Testis (tissue), 3 donors: Measurements from ENCODE around the gene SLC25A25. TPM values are rescaled to one million over a fixed set of nuclear protein-coding genes. Genes with fewer than 3 reads are reported as not detected.

Source experiments
- DNase-seq: peaks from one replicate; pipeline ENCODE4 v3.0.0-alpha.2; 2019
- H3K27ac ChIP-seq, 2 donors: fragments of 200-600 bp; sonication (generic); one replicate each; pipeline ENCODE4 v1.5.1; 2019
- H3K27me3 ChIP-seq: fragments of 200-600 bp; sonication (generic); one replicate; pipeline ENCODE4 v1.5.1; 2019
- H3K36me3 ChIP-seq: fragments of 200-600 bp; sonication (generic); one replicate; pipeline ENCODE4 v1.5.1; 2017; ENCODE audit warnings: low read depth; ENCODE audit errors: missing control alignments
- H3K4me1 ChIP-seq: fragments of 200-600 bp; sonication (generic); one replicate; pipeline ENCODE4 v1.5.1; 2019
- H3K4me3 ChIP-seq, 2 donors: fragments of 200-600 bp; sonication (generic); one replicate each; pipeline ENCODE4 v1.5.1; 2017 to 2019
- H3K9me3 ChIP-seq: fragments of 200-600 bp; sonication (generic); one replicate; pipeline ENCODE4 v1.5.1; 2017
- POLR2A ChIP-seq: fragments of 450-650 bp; IDR thresholded peaks from one replicate; pipeline ENCODE4 v1.6.1; 2017; ENCODE audit warnings: antibody characterized with exemption, mild to moderate bottlenecking, moderate library complexity
- WGBS, 2 donors: methylation state at CpG; one replicate each; pipeline ENCODE4 v1.1.5; 2018; 5-methylcytosine and 5-hydroxymethylcytosine counted together
- intact Hi-C: fragments of 100-400 bp; cut with DNase I; formaldehyde crosslinking; loops from one replicate; pipeline ENCODE4 v1.15.1; 2023; ENCODE audit warnings: low total_unique reads
- polyA plus RNA-seq: library from polyadenylated mRNA; stranded (reverse); fragments of 350-450 nt; fragmentation: Illumina TruSeq; extraction: RNeasy Lipid Tissue Mini Kit (QIAGEN cat#74804); gene quantifications from one replicate; pipeline ENCODE4 v1.2.3, GENCODE V29; 2014; ENCODE audit warnings: low read depth, low replicate concordance; ENCODE audit not compliant: insufficient read depth
- total RNA-seq, 2 donors: library from RNA; depleted of rRNA; stranded (reverse); fragments of >200 nt; gene quantifications; one replicate each; pipeline ENCODE4 v1.2.3, GENCODE V29; 2016
- TF ChIP-seq, protein P1 (sequence below), 3 experiments: fragments of 450-650 bp in 2 of 3; fragments of 200-600 bp in 1 of 3; sonication (generic) in 1 of 3; IDR thresholded peaks; one replicate each; pipeline ENCODE4 v1.5.1; 2016 to 2019; ENCODE audit warnings: antibody characterized with exemption in 3 of 3, mild to moderate bottlenecking in 2 of 3, moderate library complexity in 1 of 3

SLC25A25 gene
- total and polyA plus RNA-seq, 3 donors from 2014 or later = 15.0 to 21.1 (median 19.1) TPM

- H3K4me3 ChIP-seq = no peak overlapping the region
- H3K27me3 ChIP-seq = no peaks in the 10 kb centered on the region
- H3K27ac ChIP-seq = peak overlapping the region in 1 of 2 donors; percentile 92
- no peak for DNase-seq
- TF ChIP-seq, protein P1, sequence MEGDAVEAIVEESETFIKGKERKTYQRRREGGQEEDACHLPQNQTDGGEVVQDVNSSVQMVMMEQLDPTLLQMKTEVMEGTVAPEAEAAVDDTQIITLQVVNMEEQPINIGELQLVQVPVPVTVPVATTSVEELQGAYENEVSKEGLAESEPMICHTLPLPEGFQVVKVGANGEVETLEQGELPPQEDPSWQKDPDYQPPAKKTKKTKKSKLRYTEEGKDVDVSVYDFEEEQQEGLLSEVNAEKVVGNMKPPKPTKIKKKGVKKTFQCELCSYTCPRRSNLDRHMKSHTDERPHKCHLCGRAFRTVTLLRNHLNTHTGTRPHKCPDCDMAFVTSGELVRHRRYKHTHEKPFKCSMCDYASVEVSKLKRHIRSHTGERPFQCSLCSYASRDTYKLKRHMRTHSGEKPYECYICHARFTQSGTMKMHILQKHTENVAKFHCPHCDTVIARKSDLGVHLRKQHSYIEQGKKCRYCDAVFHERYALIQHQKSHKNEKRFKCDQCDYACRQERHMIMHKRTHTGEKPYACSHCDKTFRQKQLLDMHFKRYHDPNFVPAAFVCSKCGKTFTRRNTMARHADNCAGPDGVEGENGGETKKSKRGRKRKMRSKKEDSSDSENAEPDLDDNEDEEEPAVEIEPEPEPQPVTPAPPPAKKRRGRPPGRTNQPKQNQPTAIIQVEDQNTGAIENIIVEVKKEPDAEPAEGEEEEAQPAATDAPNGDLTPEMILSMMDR (IDR thresholded peaks at IDR 0.05) = no peak
- no peak for TF ChIP-seq POLR2A
- no peaks in the 10 kb centered on the region for H3K36me3 ChIP-seq
- H3K4me1 ChIP-seq = peaks cover 76% of the 10 kb centered on the region
- intact Hi-C loops = no loop called here
- 80 to 81% methylated on average over 19 of the region's 19 CpGs for WGBS, 2 donors
- no peaks in the 10 kb centered on the region for H3K9me3 ChIP-seq
Observed at GRCh38 chr9:128096616-128097536, 28.8 kb downstream of the SLC25A25 start.

DNA sequence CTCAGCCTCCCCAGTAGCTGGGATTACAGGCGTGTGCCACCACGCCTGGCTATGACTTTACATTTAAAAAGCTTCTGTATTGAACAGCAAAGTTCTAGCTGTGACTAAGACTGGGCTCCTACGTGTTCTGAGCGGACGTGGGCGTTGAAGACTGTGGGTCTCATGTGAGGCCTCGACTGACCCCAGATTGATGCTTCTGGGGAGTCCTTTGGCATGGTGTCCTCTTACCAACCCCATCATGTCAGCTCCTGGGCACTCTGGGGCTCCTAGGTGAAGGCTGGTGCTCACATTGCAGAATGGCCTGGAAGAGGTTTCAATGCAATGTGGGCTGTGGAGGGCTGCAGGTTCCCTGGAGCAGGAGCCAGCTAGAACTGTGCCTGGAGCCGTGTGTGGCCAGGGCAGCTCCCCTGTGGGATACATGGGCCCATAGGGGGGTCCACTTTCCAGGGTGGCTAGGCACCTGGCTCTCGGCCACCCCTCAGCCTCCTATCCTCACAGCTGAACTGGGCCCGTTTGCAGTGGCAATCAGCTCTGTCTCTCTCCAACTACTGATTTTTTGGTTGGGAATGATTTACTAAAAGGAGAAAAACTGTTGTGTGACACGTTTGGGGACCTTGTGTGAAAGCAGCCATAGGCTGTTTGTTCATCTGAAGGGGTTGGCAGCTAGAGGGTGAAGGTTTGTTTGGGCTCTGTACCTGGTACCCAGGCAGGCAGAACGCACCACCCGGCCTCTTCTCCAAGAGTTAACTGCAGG is 29.7 kb downstream of the SLC25A25 start:
- Histone ChIP-seq H3K36me3 (no peaks in the 10 kb centered on the region), H3K27me3 (no peaks in the 10 kb centered on the region), H3K9me3 (no peaks in the 10 kb centered on the region), H3K27ac (peak overlapping the region; percentile 88 to 92), H3K4me1 (peaks cover 72% of the 10 kb centered on the region), H3K4me3 (peak overlapping the region in 1 of 2 donors; percentile 64)
- 60% methylated on average over 9 to 13 of the region's 13 CpGs for WGBS, 2 donors
- intact Hi-C loops = no loop called here
- TF ChIP-seq POLR2A = no peak
- DNase-seq = no peak

DNA sequence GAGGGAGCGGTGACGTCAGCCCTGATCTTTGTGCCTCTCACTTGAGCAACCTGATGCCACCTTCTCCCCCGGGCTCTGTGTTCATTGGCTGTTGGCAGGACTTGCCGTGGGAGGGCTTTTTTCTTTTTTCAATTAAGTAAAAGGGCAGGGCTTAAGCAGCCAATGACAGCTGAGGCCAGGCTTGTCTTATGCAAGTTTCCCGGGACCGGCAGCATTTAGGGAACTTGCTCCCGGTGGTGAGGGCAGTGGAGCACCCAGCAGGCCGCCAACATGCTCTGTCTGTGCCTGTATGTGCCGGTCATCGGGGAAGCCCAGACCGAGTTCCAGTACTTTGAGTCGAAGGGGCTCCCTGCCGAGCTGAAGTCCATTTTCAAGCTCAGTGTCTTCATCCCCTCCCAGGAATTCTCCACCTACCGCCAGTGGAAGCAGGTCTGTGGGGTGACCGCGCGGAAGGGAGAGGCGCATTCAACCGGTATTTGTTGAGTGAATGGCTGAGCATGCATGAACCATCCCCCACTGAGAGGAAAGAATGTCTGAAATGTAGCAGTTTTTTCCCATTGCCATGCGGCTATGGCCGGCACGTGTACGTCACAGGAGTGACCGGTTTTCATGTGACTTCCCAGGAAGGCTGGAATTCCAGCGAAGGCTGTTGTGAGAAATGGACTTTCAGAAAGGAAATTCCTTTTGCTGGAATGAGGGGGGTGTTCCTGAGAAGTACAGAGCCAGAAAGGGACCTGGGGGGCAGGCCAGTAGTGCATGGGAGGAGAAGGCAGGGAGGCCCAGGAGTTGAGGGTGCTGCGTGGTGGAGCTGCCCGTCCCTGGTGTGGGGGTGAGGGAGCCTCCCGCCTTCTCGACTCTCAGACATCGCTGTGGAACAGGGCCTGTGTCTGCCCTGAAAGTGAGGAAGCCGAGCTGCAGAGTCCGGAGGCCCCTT is 30.5 kb downstream of the SLC25A25 start:
- peak; percentile 49 for TF ChIP-seq POLR2A
- TF ChIP-seq, protein P1 (IDR thresholded peaks at IDR 0.05) = no peak
- peak overlapping the region; percentile 88 to 92 for H3K27ac ChIP-seq
- intact Hi-C loops = no loop called here

GRCh38 chr9:128099231-128099931 is 31.3 kb downstream of the SLC25A25 start:
- Histone ChIP-seq H3K4me3 (peak overlapping the region; percentile 20 to 64), H3K4me1 (peaks cover 72% of the 10 kb centered on the region), H3K36me3 (no peaks in the 10 kb centered on the region), H3K27me3 (no peaks in the 10 kb centered on the region), H3K27ac (peak overlapping the region; percentile 88 to 92), H3K9me3 (no peaks in the 10 kb centered on the region)
- TF ChIP-seq, protein P1 (IDR thresholded peaks at IDR 0.05) = no peak
- TF ChIP-seq POLR2A = no peak
- intact Hi-C loops = no loop called here
- 62 to 80% methylated on average over 15 to 16 of the region's 16 CpGs for WGBS, 2 donors
- DNase-seq = no peak

More for the DNA sequence above, 30.5 kb downstream of the SLC25A25 start:
- peak; percentile 98 for DNase-seq
- Histone ChIP-seq H3K9me3 (no peaks in the 10 kb centered on the region), H3K27me3 (no peaks in the 10 kb centered on the region), H3K4me1 (peaks cover 72% of the 10 kb centered on the region), H3K36me3 (no peaks in the 10 kb centered on the region), H3K4me3 (peak overlapping the region; percentile 20 to 64)
- 24 to 34% methylated on average over 30 to 32 of the region's 32 CpGs for WGBS, 2 donors
